ENCODE data around the gene ANKRD33B.
"Not testable (repeated sequence)": the region's sequence is repeated elsewhere in the genome, so short reads cannot be mapped to it uniquely, and the experiment has no call there.

ANKRD33B gene

DNA sequence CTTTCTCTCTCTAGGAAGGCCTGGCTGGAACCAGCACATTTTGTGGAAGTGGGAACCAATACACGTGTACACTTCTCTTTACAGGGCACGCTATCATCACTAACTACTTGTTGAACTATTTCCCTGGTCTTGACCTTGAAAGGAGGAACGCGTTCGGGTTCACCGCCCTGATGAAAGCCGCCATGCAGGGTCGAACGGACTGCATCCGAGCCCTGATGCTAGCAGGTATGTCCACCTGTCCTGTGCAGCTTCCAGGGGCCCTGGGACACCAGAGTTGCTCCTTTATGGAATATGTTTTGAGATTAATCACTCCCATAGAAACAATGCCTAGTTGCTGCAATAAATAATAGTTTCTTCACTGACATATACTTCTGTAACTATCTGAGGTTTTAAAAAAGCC lies 74.1 kb downstream of the ANKRD33B start:
- DNase-seq (ENCODE audit: low read depth) = no peak

DNA sequence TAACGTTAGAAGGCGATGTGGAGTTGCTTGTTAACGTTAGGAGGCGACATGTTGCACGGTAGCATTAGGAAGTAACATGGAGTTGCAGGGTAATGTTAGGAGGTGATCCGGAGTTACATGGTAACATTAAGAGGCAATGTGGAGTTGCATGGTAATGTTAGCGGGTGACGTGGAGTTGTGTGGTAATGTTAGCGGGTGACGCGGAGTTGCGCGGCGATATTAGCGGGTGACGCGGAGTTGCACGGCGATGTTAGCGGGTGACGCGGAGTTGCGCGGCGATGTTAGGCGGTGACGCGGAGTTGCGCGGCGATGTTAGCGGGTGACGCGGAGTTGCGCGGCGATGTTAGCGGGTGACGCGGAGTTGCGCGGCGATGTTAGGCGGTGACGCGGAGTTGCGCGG lies 74.9 kb downstream of the ANKRD33B start:
- DNase-seq (ENCODE audit: low read depth) = not testable (repeated sequence)

DNA sequence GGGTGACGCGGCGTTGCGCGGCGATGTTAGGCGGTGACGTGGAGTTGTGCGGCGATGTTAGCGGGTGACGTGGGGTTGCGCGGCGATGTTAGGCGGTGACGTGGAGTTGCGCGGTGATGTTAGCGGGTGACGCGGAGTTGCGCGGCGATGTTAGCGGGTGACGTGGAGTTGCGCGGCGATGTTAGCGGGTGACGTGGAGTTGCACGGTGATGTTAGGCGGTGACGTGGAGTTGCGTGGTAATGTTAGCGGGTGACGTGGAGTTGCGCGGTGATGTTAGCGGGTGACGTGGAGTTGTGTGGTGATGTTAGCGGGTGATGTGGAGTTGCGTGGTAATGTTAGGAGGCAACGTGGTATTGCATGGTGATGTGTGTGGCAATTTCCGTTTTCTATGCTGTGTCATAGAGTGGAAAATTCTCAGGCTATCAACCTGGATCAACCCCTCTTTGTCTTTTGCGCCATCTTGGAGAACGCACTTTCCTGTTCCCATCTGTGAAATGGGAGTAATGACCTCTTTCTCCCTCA lies 76.0 kb downstream of the ANKRD33B start:
- DNase-seq (ENCODE audit: low read depth) = no peak

DNA sequence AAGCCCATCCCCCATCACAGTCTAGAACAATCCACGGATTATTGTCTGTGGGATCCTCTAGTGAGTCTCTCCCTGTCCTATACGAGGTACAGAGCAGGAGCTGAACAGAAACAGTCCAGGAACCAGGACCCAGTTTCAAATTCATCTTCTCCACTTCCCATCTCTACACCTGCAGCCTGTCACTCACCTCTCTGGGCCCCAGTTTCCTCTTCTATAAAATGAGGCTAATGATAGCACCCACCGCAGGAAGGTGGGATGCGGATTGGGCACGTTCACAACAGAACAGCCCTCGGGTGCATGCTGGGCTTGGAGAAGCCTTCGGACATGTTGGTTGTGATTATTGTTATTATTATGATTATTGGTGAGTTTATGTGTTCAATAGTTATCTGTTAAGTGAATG lies 78.5 kb downstream of the ANKRD33B start:
- DNase-seq (ENCODE audit: low read depth) = no peak

DNA sequence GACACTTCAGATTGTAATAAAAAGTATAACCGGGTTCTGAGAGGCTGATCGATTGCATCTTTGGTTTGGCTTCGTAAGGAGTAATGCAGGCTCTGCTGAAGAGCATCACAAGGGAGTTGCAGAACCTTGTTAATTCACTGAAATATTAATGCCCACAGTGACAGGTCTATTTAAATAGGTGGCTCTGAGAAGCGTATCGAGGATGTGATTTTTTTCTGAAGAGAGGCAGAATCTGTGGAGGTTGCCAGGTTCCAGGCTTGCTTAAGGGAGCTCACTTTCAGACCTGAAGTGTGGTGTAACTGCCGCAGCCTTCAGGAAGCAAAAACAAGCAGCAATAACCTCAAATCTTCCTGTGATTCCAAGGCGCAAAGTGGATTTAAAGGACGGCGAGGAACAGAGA lies 80.3 kb downstream of the ANKRD33B start:
- no peak for DNase-seq (ENCODE audit: low read depth)

DNA sequence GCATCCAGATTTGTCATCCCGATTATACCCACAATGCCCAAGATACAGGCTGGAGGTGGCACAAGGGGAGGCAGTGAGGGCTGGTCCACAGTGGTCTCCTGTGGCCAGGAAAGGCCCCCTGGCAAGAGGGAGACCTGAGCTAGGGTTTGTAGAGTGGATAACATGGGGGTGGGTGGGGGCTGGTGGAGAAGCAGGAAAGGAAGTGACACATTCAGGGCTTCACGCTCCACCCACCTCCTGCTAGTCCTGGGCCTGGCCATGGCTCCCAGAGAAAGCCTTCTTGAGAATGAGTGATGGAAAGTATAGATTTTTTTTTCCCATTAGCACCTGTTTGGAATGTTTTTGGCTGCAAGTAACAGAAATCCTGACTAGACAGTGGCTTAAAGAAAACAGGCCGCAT lies 81.3 kb downstream of the ANKRD33B start:
- no peak for DNase-seq (ENCODE audit: low read depth)

DNA sequence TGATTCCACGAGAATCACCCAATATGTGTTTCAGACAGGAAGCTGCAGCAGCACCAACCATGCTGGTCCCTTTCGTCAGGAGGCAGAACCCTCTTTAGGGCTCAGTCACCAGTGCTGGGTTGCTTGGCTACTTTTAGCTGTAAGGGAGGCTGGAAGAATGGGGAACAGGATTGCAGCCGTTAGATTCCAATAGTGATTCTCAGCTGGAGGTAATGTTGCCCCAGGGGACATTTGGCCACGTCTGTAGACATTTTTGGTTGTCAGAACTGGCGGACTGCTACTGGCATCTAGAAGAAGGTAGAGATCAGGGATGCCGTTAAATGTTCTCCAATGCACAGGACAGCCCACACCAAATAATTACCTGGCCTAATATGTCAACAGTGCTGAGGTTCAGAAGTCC lies 81.8 kb downstream of the ANKRD33B start:
- DNase-seq (ENCODE audit: low read depth) = no peak

DNA sequence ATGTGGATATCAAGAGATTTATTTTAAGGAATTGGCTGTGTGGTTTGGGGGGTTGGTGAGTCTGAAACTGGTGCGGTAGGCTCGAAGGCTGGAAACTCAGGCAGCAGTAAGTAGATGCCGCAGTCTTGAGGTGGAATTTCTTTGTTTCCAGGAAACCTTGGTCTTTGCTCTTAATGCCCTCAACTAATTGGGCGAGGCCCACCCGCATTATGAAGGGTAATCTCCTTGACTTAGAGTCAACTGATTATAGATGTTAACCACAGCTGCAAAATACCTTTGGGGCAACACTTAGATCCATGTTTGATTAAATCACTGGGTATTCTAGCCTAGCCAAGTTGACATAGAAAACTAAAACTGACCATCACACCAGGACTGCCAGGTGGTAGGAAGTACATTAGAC lies 83.8 kb downstream of the ANKRD33B start:
- no peak for DNase-seq (ENCODE audit: low read depth)

DNA sequence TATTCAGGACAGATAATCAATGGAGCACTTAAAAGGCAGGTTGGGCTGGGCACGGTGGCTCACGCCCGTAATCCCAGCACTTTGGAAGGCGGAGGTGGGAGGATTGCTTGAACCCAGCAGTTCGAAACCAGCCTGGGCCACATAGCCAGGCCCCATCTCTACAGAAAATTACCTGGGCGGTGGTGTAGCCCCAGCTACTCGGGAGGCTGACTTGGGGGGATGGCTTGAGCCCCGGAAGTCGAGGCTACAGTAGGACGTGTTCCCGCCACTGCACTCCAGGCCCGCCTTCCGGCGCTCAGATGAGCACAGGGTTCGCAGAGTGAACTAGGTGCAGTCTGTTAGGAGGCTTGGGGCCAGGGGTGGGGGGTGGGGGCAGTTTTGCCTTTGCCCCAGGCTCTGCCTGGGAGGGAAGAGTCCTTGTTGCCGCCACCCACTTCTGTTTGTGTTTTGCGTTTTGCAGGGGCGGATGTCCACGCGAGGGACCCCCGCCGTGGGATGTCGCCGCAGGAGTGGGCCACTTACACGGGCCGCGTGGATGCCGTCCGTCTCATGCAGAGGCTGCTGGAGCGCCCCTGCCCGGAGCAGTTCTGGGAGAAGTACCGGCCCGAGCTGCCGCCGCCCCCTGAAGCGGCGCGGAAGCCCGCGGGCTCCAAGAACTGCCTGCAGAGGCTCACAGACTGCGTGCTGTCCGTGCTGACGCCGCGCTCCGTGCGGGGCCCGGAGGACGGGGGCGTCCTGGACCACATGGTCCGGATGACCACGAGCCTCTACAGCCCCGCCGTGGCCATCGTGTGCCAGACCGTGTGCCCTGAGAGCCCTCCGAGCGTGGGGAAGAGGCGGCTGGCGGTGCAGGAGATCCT lies 85.2 kb downstream of the ANKRD33B start:
- no peak for DNase-seq (ENCODE audit: low read depth)

DNA sequence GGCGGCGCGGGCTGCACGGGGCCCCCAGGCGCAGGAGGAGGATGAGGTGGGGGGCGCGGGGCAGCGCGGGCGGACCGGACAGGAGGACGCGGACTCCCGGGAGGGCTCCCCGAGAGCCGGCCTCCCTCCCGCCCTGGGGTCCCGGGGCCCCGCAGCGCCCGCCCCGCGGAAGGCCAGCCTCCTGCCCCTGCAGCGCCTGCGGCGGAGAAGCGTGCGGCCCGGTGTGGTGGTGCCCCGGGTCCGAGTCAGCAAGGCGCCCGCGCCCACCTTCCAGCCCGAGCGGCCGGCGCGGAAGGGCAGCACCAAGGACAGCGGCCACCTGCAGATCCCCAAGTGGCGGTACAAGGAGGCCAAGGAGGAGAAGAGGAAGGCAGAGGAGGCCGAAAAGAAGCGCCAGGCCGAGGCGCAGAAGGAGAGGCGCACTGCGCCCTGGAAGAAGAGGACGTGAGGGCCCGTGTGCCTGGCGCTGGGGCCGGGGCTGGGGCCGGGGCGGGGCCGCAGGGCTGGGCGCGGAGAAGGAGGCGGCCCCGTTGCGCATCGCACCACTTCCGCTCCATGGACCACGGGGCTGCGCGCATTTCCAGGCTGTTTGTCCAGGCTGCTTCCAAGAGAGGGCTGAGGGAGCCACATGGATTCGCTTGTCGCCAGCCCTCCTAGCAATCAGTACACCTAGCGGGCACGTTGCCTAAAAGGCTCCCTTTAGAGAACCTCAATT lies 86.0 kb downstream of the ANKRD33B start:
- DNase-seq (ENCODE audit: low read depth) = no peak

DNA sequence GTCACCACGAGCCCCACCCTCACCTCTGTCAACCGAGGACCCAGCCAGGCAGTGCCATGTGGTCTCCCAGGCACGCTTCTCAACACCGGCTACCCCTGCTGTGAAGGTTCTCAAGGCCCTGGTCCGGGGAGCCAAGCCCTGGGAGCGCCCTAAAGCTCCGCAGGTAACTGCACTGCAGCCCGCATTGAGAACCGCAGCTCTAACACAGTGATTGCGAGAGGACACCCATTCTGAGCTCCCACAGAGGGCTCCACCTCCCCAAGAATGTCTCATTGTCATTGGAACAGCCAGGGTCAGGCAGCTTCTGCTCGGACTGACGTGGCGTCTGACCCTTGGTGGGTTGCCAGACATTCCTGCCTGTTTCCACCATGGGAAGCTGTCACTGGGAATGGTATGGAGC lies 88.3 kb downstream of the ANKRD33B start:
- DNase-seq (ENCODE audit: low read depth) = no peak

DNA sequence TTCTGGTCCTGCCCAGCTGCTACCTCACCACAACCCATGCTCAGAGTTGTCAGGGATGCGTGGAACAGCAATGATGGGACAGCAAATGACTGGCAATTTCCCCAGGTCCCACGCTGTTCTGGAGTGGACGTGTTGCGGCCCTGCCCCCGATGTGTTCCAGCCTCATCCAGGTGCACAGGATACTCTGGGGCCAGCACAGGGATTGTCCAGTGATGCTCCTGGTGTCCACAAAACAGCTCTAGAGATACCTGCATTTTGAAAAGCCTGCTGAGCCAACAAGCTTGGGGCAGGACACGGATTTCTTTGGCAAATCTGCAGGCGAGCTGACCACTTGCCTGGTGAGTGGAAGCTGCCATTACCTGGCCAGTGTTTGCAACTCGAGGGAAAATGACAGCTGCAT lies 88.7 kb downstream of the ANKRD33B start:
- DNase-seq (ENCODE audit: low read depth) = no peak

DNA sequence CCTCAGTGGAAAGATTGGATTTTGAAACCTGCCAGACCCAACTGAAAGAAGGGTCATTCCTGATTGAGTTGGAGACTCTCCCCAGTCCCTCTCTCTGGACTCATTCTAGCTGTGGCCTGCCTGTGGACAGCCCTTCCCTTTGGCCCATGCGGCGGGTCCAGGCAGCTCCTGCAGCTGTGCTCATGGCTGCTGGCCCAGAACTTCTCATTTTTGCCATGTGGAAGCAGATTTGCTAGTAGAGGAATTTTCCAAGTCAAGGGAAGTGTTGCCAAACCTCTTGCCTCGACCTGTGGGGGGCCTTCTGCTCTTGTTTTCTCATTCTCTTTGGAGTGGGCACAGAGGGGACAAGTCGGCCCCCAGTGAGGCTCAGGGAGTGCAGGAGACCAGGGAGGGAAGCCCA lies 89.2 kb downstream of the ANKRD33B start:
- DNase-seq (ENCODE audit: low read depth) = no peak

DNA sequence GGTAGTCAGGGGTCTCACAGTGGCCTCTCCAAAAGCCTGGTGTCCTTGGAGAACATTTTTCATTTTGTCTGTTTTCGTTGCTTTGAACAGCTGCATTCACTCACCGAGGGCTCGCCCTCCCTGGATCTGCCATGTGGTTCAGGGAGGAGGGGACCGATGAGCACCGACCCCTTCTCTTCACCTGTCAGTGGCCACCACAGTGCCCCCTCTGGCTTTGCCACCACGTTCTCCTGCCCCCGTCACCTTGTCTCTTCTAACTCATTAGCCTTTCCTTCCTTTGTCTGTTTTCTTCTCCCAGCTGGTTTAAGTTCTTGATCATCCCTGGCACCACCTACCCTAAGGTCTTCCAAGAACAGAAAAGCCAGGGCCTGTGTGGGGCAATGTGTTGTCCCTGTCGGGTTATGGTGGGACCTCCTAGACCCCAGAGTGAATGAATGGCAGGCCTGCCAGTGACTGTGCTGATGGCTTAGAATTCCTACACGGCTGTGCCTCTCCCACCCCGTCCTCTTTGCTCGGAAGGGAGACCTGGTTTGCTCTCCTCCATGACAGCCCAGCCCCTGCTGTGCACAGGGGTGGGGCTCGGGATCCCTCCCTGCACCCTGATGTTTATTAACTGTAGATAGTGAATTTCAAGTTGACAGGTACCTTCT lies 90.0 kb downstream of the ANKRD33B start:
- DNase-seq (ENCODE audit: low read depth) = no peak

DNA sequence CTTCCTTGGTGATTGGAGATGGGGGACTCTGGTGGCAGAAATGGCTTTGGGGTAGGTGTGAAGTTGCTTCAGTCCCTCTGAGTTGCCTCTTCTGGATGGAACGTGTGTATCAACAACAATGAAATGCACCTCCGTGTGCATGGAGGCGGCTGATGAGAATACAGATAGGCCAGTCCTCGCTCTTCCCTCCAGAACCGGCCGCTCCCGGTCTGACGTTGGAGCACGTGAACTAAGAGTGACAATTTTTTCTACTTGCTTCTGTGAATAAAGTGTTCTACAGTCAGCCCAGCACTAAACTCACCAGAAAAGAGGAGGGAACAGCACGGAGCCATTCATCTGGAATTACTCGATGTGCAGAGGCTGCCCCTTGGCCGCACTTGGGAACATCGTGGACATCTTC lies 90.7 kb downstream of the ANKRD33B start:
- DNase-seq (ENCODE audit: low read depth) = no peak

DNA sequence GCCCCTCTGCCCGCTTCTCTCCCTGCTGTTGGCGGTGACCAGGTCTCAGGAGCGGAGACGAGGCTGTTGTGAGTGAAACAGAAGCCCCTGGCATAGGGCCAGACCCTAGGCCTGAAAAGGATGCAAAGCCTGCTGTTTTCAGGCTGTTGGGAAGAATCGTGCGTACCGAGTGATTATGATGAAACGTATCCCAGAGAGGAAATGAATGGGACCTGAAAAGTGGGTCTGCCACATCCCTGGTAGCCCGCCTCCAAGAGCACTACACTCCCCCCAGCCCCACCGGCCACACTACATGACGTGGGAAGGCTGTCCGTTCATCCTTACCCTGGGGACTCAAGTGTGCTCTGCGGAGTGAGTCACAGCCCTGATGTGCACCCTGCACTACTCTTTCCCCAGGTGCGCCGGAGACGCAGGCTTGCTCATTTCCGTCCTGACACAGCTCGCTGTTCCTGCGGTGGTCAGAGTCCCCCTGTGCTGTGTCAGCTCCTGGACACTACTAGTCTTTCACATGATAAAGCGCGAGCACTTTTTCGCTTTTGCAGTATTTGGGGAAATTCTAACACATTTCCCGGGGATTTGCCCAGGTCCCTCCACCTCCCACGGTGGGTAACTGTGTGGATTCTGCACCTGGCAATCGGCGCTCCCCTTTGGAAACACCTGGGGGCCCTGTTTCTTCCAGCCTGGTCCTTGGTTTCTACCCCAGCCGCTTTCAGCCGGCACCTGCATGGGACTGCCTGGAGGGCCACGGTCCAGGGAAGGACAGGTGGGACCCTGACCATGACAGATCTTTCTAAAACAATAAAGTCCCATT lies 91.5 kb downstream of the ANKRD33B start:
- DNase-seq (ENCODE audit: low read depth) = no peak

DNA sequence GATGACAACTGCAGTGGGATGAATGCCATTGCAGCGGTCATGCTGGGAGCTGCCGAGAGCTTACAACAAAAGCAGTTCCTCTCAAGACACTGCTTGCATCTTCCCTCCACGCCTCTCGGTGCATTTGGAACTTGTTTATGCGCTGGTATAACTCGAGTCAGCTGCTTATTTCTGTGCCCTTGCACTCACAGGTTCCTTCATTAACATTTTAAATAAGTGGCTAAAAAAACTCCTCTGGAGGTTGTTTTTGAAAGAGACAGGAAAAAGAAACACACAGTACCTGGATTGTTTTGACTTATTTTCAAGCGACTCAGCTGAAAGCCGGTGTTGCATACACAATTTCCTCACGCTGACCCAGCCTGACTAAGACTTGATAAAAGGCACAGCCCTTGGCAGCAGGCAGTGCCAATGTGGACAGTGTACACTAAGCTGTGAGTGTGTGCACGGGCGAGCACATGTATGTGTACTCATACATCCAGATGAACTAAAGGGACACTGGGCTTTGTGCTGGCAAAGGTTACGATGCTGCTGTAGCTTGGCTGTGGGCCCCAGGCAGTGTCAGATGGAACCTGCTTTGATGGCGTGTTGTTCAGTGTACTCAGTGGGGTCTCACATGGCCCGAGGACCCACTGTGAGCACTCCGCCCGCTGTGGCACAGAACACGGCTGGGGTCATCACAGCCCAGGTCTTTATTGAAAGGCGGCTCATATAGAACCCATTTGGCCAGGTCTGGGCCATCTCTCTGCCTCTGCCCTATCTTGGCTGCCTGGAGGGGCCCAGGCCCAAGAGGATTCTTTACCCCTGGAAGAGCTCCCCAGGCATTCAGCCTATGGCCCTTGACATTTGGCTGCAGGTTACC lies 92.3 kb downstream of the ANKRD33B start:
- DNase-seq (ENCODE audit: low read depth) = no peak

DNA sequence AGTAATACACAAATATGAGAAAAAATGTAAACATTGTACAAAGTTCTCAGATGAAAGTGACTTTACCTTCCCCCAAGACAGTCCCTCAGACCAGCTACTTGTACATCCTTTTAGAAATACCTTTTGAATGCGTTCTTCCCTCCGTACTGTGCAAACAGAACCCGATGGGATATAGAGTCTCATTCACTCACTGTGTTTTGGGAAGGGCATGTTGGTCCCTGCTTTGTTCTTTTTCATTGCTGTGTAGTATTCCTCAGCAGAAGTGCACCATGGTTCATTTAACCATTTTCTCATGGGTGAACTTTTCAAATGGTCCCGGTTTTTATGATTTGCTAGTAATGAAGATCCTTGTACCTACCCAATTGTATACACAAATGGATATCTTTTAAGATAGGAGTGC lies 94.4 kb downstream of the ANKRD33B start:
- DNase-seq (ENCODE audit: low read depth) = no peak

DNA sequence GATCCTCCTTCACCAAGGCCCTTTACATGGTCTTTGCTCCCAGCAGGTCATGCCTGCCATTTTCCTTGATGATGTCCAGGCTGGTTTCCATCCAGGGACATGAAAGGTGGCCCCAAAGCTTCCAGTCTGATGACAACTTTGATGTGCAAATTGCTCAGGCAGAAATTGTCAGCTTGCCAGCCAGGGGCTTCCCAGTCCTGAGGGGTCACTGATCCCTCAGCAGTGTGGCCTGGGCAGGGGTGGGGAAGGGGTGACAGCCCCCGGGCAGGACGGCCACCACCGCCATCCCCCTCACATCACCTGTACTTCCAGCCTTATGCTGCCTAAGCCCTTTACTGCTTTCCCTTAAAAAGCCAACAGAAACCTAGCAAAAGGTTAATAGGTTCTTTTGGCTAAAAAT lies 96.3 kb downstream of the ANKRD33B start:
- DNase-seq (ENCODE audit: low read depth) = no peak

DNA sequence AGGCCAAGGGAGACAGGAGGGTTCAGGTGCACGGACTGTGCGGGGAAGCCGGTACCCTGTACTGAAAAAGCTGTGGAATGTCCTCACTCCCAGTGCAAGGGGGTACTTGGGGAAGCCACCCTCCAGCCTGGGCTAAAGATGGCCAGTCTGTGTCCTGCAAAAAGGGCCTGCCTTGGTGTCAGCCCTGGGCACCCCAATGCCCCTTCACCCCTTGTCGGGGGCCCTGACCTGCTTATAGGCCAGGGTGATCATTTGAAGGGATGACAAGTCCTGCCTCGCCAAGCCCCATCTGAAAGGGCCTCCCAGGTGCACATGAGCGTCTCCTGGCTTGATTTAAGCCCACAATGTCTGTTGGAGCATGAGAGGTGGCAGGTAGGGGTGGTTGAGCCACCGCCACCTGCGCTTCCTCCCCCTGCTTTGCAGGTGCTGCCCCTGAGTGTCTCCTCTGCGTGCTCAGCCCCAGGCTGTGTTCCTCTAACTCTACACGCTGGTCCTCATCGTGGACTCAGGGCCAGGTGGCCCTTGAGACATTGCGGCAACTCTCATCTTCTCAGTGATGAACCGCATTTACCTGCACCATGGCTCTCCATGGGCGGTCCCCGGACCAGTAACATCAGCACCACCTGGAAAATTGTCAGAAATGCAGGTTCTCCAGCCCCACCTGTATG lies 97.0 kb downstream of the ANKRD33B start:
- DNase-seq (ENCODE audit: low read depth) = no peak

DNA sequence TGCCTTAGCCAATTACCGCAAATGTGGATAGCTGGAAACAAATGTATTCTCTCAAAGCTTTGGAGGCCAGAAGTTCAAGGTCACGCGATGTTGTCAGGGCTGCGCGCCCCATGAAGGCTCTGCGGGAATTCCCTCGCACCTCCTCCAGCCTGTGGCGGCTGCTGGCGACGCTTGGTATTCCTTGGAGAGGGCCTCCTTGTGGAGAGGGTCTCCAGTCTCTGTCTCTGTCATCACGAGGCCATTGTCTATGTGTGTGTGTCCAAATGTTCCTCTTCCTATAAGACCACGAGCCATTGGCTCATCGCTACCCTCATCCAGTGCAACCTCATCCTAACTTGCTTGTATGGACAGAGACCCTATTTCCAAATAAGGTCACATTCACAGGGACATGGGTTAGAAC lies 97.5 kb downstream of the ANKRD33B start:
- no peak for DNase-seq (ENCODE audit: low read depth)

Measured in HS-5 (cell line).